ENCODE results near the gene AIFM2.

- TF ChIP-seq CTCF (IDR thresholded peaks at IDR 0.05 in 8 of 11, conservative IDR thresholded peaks at IDR 0.05 in 3 of 11) (no peak), POLR2A (IDR thresholded peaks at IDR 0.05) (no peak), POLR2AphosphoS5 (IDR thresholded peaks at IDR 0.05) (no peak)
These were observed 9.9 kb downstream of the AIFM2 start for GRCh38 chr10:70122742-70123141.
